Heart left ventricle (tissue), 16 donors: ENCODE measurements around the gene SLC22A14. TPM values are rescaled to one million over a fixed set of nuclear protein-coding genes. Genes with fewer than 3 reads are reported as not detected.
"Not testable (repeated sequence)": the region's sequence is repeated elsewhere in the genome, so short reads cannot be mapped to it uniquely, and the experiment has no call there.

Source experiments
- ATAC-seq, 4 donors: fragments of 200-7000 bp; cut with Tn5 transposase; one replicate each; pipeline ENCODE4 v1.9.1; 2020 to 2022; ENCODE audit warnings: moderate library complexity in 4 of 4, mild to moderate bottlenecking in 3 of 4, moderate number of reproducible peaks in 1 of 4
- DNase-seq, 5 donors: peaks; one replicate each; pipeline ENCODE4 v3.0.0-alpha.2; 2020
- H3K27ac ChIP-seq, 12 donors: fragments of 200-600 bp; sonication (generic) in 4 of 12; one replicate each; pipeline versions ENCODE4 v1.5.0 to v1.8.0; 2016 to 2022; ENCODE audit warnings: mild to moderate bottlenecking in 2 of 12
- H3K27me3 ChIP-seq, 9 donors: fragments of 200-600 bp; sonication (generic) in 2 of 9; one replicate each; pipeline versions ENCODE4 v1.5.1 to v1.8.0; 2016 to 2022; ENCODE audit warnings: mild to moderate bottlenecking in 3 of 9
- H3K36me3 ChIP-seq, 9 donors: fragments of 200-600 bp; sonication (generic) in 2 of 9; one replicate each; pipeline versions ENCODE4 v1.5.0 to v1.8.0; 2018 to 2022; ENCODE audit warnings: mild to moderate bottlenecking in 2 of 9
- H3K4me1 ChIP-seq, 12 donors: fragments of 200-600 bp; sonication (generic) in 4 of 12; one replicate each; pipeline versions ENCODE4 v1.5.0 to v1.8.0; 2016 to 2022; ENCODE audit warnings: mild to moderate bottlenecking in 3 of 12
- H3K4me3 ChIP-seq, 12 donors: fragments of 200-600 bp; sonication (generic) in 4 of 12; one replicate each; pipeline versions ENCODE4 v1.5.0 to v1.8.0; 2017 to 2022; ENCODE audit warnings: mild to moderate bottlenecking in 9 of 12, moderate library complexity in 4 of 12
- H3K9me3 ChIP-seq, 12 donors: fragments of 200-600 bp; sonication (generic) in 4 of 12; one replicate each; pipeline versions ENCODE4 v1.5.0 to v1.8.0; 2016 to 2022; ENCODE audit warnings: mild to moderate bottlenecking in 1 of 12
- CTCF ChIP-seq, 12 donors: fragments of 200-600 bp; sonication (generic) in 4 of 12; IDR thresholded peaks; one replicate each; pipeline versions ENCODE4 v1.5.0 to v1.8.0; 2018 to 2022; ENCODE audit warnings: antibody characterized with exemption in 12 of 12, mild to moderate bottlenecking in 5 of 12
- POLR2A ChIP-seq, 2 donors: fragments of 450-650 bp; IDR thresholded peaks; one replicate each; pipeline ENCODE4 v1.6.1; 2017; ENCODE audit warnings: antibody characterized with exemption in 2 of 2, mild to moderate bottlenecking in 2 of 2, moderate library complexity in 2 of 2
- WGBS, 4 donors: extraction: QIAGEN DNeasy Blood & Tissue Kit in 2 of 4; methylation state at CpG; one replicate each; pipeline versions ENCODE4 v1.1.5 to v1.1.7; 2013 to 2018; 5-methylcytosine and 5-hydroxymethylcytosine counted together
- intact Hi-C, 10 donors: fragments of 100-400 bp; cut with DNase I; formaldehyde crosslinking; loops; one replicate each; pipeline versions ENCODE4 v1.11.1 to v1.14.2; 2022
- polyA plus RNA-seq, 2 donors: library from polyadenylated mRNA; stranded (reverse); fragments of 200-250 nt; gene quantifications; one replicate each; pipeline ENCODE4 v1.2.3, GENCODE V29; 2013
- total RNA-seq, 9 donors: library from RNA; depleted of rRNA in 2 of 9; stranded (reverse); fragments of >200 nt in 2 of 9; fragmentation: NEBNext Ultra II Directional in 3 of 9; extraction: Animal tissue kit (Norgen Biotek cat#: 25700) in 3 of 9; gene quantifications; one replicate each; pipeline versions ENCODE4 v1.1.0 to v1.2.4, GENCODE V29; 2016 to 2023
- donor health status: ischemic (EF 13 %, LVEDD 7.1; RV severe dilation, severe dysfunction).
- donor health status: healthy with polysubstance abuse.
- donor health status: DM: no; HTN: yes; CAD: no.
- donor health status: DM: no; HTN: no; CAD: no.
- donor health status: ischemic (EF 25% LVEDD 6.9; RV normal size, moderate dysfunction).
- donor health status: ischemic (EF 25% LVEDD 5.7; RV mildly dilated, moderate dysfunction).
- donor health status: healthy.
- donor health status: DM: yes; HTN: yes; CAD: no.
- donor health status: ischemic (EF 35%, LVEDD 5.7; RV mildly dilated, moderate dysfunction).
- donor health status: nonischemic (EF 11% LVEDD 7.7; RV severe dilation, severe dysfunction).
- donor health status: DM: yes; HTN: yes; CAD: no.
- donor health status: PGD.
- donor health status: ischemic (EF 29% LVEDD 5.4; RV normal size, mild dysfunction).
- donor health status: nonischemic (EF 23%, LVEDD 6.1; RV moderate dilation, normal function).

SLC22A14 gene
- total and polyA plus RNA-seq, 11 donors, result 0.06 to 0.14 (median 0.12) TPM; not detected in 7

- H3K27me3 ChIP-seq, result no peaks in the 10 kb centered on the region
- H3K27ac ChIP-seq, result no peak overlapping the region
- no peak for TF ChIP-seq CTCF (IDR thresholded peaks at IDR 0.05)
- no peak for TF ChIP-seq POLR2A (IDR thresholded peaks at IDR 0.05)
- DNase-seq, result no peak
- no peaks in the 10 kb centered on the region for H3K36me3 ChIP-seq
- H3K4me1 ChIP-seq, result no peaks in the 10 kb centered on the region
- 86 to 90% (median 88%) methylated on average over 15 to 16 of the region's 16 CpGs for WGBS, 4 donors
- no peak overlapping the region for H3K4me3 ChIP-seq
- intact Hi-C loops, result no loop called here
- H3K9me3 ChIP-seq, result no peaks in the 10 kb centered on the region
- no peak for ATAC-seq
These were observed 2.0 kb downstream of the SLC22A14 start for GRCh38 chr3:38283810-38284755.

- no peak for ATAC-seq
- WGBS, 4 donors, result 92 to 95% (median 94%) methylated on average over 6 of the region's 6 CpGs
These were observed 2.7 kb downstream of the SLC22A14 start for GRCh38 chr3:38284756-38285150.

GRCh38 chr3:38289286-38290217 lies 7.5 kb downstream of the SLC22A14 start:
- ATAC-seq, H3K4me3 ChIP-seq, H3K36me3 ChIP-seq, H3K9me3 ChIP-seq, H3K4me1 ChIP-seq, H3K27me3 ChIP-seq, H3K27ac ChIP-seq, DNase-seq, intact Hi-C loops: not testable (repeated sequence)
- WGBS, 4 donors, result 93 to 96% (median 94%) methylated on average over 16 of the region's 16 CpGs

More at GRCh38 chr3:38284756-38285150, 2.7 kb downstream of the SLC22A14 start:
- no peak overlapping the region for H3K27ac ChIP-seq
- no peaks in the 10 kb centered on the region for H3K4me1 ChIP-seq
- H3K27me3 ChIP-seq, result no peaks in the 10 kb centered on the region
- no peak for TF ChIP-seq POLR2A (IDR thresholded peaks at IDR 0.05)
- no peak for TF ChIP-seq CTCF (IDR thresholded peaks at IDR 0.05)
- no peak for DNase-seq
- no peaks in the 10 kb centered on the region for H3K9me3 ChIP-seq
- H3K36me3 ChIP-seq, result no peaks in the 10 kb centered on the region
- no peak overlapping the region for H3K4me3 ChIP-seq
- intact Hi-C loops, result no loop called here

- H3K27me3 ChIP-seq, DNase-seq, H3K9me3 ChIP-seq, H3K27ac ChIP-seq, H3K36me3 ChIP-seq, H3K4me1 ChIP-seq, intact Hi-C loops, ATAC-seq, H3K4me3 ChIP-seq: not testable (repeated sequence)
- WGBS, 4 donors, result 84 to 89% (median 87%) methylated on average over 4 of the region's 4 CpGs
These were observed 15.0 kb downstream of the SLC22A14 start for GRCh38 chr3:38297053-38297452.

GRCh38 chr3:38297537-38297936 lies 15.4 kb downstream of the SLC22A14 start:
- no peak for TF ChIP-seq CTCF (IDR thresholded peaks at IDR 0.05)
- no peaks in the 10 kb centered on the region for H3K9me3 ChIP-seq
- no peaks in the 10 kb centered on the region for H3K27me3 ChIP-seq
- H3K4me3 ChIP-seq, result no peak overlapping the region
- no peak overlapping the region for H3K27ac ChIP-seq
- DNase-seq (no peak), ATAC-seq (no peak)
- no peaks in the 10 kb centered on the region for H3K36me3 ChIP-seq
- no peaks in the 10 kb centered on the region for H3K4me1 ChIP-seq
- intact Hi-C loops, result no loop called here
